ENCODE measurements around the gene OSM.

GRCh38 chr22:30248484-30248883 lies 18.2 kb downstream of the OSM start:
- TF ChIP-seq CTCF (conservative IDR thresholded peaks at IDR 0.05; ENCODE audit: low read depth in 2 of 2) (no peak), EZH2phosphoT487 (IDR thresholded peaks at IDR 0.05; ENCODE audit: unreplicated experiment) (no peak), POLR2AphosphoS5 (IDR thresholded peaks at IDR 0.05; ENCODE audit: low read depth) (no peak), STAT1 (IDR thresholded peaks at IDR 0.05; ENCODE audit: unreplicated experiment) (no peak), EZH2 (IDR thresholded peaks at IDR 0.05; ENCODE audit: low read depth, unreplicated experiment) (no peak), JUNB (IDR thresholded peaks at IDR 0.05; ENCODE audit: unreplicated experiment) (no peak), REST (IDR thresholded peaks at IDR 0.05; ENCODE audit: unreplicated experiment) (no peak), NANOG (IDR thresholded peaks at IDR 0.05; ENCODE audit: borderline replicate concordance) (no peak), CREB1 (CRISPR knock-in tag; IDR thresholded peaks at IDR 0.05; ENCODE audit: low read depth) (no peak), ETS1 (IDR thresholded peaks at IDR 0.05) (no peak), ZNF114 (CRISPR knock-in tag; IDR thresholded peaks at IDR 0.05) (no peak), ZNF462 (CRISPR knock-in tag; IDR thresholded peaks at IDR 0.05) (no peak)

All from GM23338 (cell line).